Measurements from ENCODE around the gene SLC1A2. TPM values are rescaled to one million over a fixed set of nuclear protein-coding genes. Genes with fewer than 3 reads are reported as not detected.

The SLC1A2 gene
- total and polyA plus RNA-seq, 2 donors (not counting 3 experiments of a cell fraction or from before 2014, with no cell fraction given), result not detected

- BruUV-seq (replicated peaks), result no TSS peak
- no peaks in the 10 kb centered on the region for H3K36me3 ChIP-seq (ENCODE audit: control insufficient read depth in 2 of 2, extremely low read depth in 1 of 2, insufficient read depth in 2 of 2, low read length in 2 of 2)
- no peak overlapping the region for H3K4me3 ChIP-seq (replicated peaks in 1 of 3; ENCODE audit: insufficient read depth in 1 of 3, low read depth in 1 of 3, low read length in 3 of 3)
- H3K4me2 ChIP-seq (ENCODE audit: insufficient read depth, low read length), result no peak overlapping the region
- FAIRE-seq (no peak), DNase-seq (ENCODE audit: low read depth, low spot score) (no peak)
- no peaks in the 10 kb centered on the region for H3K9me3 ChIP-seq (replicated peaks; ENCODE audit: control insufficient read depth, insufficient read depth, low read length)
- TF ChIP-seq FOS (IDR thresholded peaks at IDR 0.05; ENCODE audit: borderline replicate concordance, insufficient read depth, low read length) (no peak), GATA2 (IDR thresholded peaks at IDR 0.05; ENCODE audit: insufficient read depth, insufficient read length, low read depth, low read length) (no peak), MYC (IDR thresholded peaks at IDR 0.05; ENCODE audit: low read depth, low read length) (no peak), EZH2 (IDR thresholded peaks at IDR 0.05; ENCODE audit: borderline replicate concordance, low read depth, low read length, severe bottlenecking) (no peak), POLR2AphosphoS5 (IDR thresholded peaks at IDR 0.05; ENCODE audit: insufficient read depth, low read depth, low read length) (no peak), JUN (IDR thresholded peaks at IDR 0.05; ENCODE audit: borderline replicate concordance, insufficient read depth, insufficient read length, low read depth) (no peak), MAX (IDR thresholded peaks at IDR 0.05; ENCODE audit: insufficient read depth, insufficient read length) (no peak), CTCF (IDR thresholded peaks at IDR 0.05; ENCODE audit: extremely low read depth in 1 of 2, insufficient read depth in 1 of 2, low read depth in 1 of 2, low read length in 2 of 2) (no peak)
- H3K9me1 ChIP-seq (replicated peaks; ENCODE audit: control insufficient read depth, extremely low read depth, insufficient read depth, low read length), result no peaks in the 10 kb centered on the region
- ChIA-PET CTCF (interaction anchor here (1.3 kb wide), 1 partner anchor 12 kb away, joined by 4 read pairs; no protein-coding TSS in a partner anchor), POLR2A (no interaction called here)
- no peak overlapping the region for H3K9ac ChIP-seq (replicated peaks; ENCODE audit: extremely low read depth, insufficient read depth, low read length)
- no peaks in the 10 kb centered on the region for H4K20me1 ChIP-seq (replicated peaks; ENCODE audit: control insufficient read depth, extremely low read depth, insufficient read depth, low read length)
- H3K79me2 ChIP-seq (ENCODE audit: control insufficient read depth, insufficient read depth, low read length), result no peaks in the 10 kb centered on the region
- intact Hi-C loops (cut with micrococcal nuclease) (no loop called here), dilution Hi-C loops (cut with MboI; ENCODE audit: extremely low pct_ligation_motif_present, low sequenced_read_pairs) (no loop called here)
- no peaks in the 10 kb centered on the region for H3K27me3 ChIP-seq (ENCODE audit: control insufficient read depth in 2 of 2, insufficient read depth in 2 of 2, low read length in 2 of 2)
- no peak overlapping the region for H3K27ac ChIP-seq (ENCODE audit: insufficient read depth, low read depth, low read length)
- H3K4me1 ChIP-seq (ENCODE audit: control insufficient read depth, extremely low read depth, insufficient read depth, low read length), result no peaks in the 10 kb centered on the region
- H2AFZ ChIP-seq (ENCODE audit: low read depth, low read length), result no peak overlapping the region
Observed at GRCh38 chr11:35358391-35358790, 61.0 kb downstream of the SLC1A2 start.

All from endothelial cell of umbilical vein (primary cell).